Left colon (tissue), 2 donors: ENCODE measurements around the gene CES3. TPM values are rescaled to one million over a fixed set of nuclear protein-coding genes. Genes with fewer than 3 reads are reported as not detected.
"Not testable (repeated sequence)": the region's sequence is repeated elsewhere in the genome, so short reads cannot be mapped to it uniquely, and the experiment has no call there.

Source experiments
- ATAC-seq: fragments of 200-7000 bp; cut with Tn5 transposase; one replicate; pipeline ENCODE4 v1.9.1; 2020; ENCODE audit warnings: mild to moderate bottlenecking, moderate library complexity
- DNase-seq, 2 donors: peaks; one replicate each; pipeline ENCODE4 v3.0.0-alpha.2; 2020
- intact Hi-C, 2 donors: fragments of 100-400 bp; cut with DNase I in 1 of 2; cut with micrococcal nuclease in 1 of 2; formaldehyde crosslinking; loops; one replicate each; pipeline versions ENCODE4 v1.11.2 to v1.14.0; 2022; cut with DNase I, micrococcal nuclease
- total RNA-seq, 2 donors: library from RNA; stranded (reverse); fragmentation: NEBNext Ultra II Directional; extraction: Animal tissue kit (Norgen Biotek cat#: 25700); gene quantifications; one replicate each; pipeline ENCODE4 v1.2.1, GENCODE V29; 2021
- donor health status: DM: no; HTN: no; CAD: no.
- donor health status: DM: yes; HTN: yes; CAD: no.

CES3 gene
- total RNA-seq, 2 donors from 2014 or later: 201 to 203 TPM

DNA sequence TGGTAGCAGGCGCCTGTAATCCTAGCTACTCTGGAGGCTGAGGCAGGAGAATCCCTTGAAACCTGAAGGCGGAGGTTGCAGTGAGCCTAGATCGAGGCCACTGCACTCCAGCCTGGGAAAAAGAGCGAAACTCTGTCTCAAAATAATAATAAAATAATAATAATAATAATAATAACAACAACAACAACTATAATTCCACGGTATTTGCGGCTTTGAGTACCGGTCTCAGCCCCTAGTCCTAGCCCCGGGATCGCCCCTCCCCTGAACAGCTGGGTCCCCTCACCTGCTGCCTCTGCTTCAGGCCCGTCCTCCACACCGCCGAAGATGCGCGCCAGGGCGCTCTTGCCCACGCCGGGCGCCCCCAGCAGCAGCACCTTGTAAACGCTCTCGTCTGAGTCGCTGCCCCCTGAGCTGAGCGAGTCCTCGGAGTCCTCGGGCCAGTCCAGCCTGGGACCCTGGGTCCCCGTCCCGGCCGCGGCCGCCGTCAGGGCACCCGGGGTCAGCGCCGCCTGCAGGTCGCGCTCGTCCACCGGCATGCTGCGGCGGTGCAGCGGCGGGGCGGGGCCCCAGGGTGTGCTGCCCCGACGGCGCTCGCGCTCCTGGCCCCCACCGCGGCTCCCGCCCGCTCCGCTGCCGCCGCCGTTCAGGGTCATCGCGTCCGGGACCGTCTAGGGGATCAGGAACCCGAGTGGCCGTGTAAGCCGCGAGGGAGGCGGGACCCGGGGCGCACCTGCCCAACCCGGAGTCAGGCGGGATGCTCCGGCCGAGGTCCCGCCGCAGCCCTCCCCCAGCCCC is 36.3 kb upstream of the CES3 start:
- intact Hi-C loops: no loop called here
- ATAC-seq (peak; percentile 81), DNase-seq (peak in 1 of 2 donors; percentile 70)

GRCh38 chr16:66925322-66925840 is 35.7 kb upstream of the CES3 start, which contains the start of gene RRAD:
TSS of gene RRAD (minus strand) at chr16:66925535. CDS start at chr16:66925179, 356 bp downstream.
- ATAC-seq: peak; percentile 15
- DNase-seq: no peak
- intact Hi-C loops: no loop called here

DNA sequence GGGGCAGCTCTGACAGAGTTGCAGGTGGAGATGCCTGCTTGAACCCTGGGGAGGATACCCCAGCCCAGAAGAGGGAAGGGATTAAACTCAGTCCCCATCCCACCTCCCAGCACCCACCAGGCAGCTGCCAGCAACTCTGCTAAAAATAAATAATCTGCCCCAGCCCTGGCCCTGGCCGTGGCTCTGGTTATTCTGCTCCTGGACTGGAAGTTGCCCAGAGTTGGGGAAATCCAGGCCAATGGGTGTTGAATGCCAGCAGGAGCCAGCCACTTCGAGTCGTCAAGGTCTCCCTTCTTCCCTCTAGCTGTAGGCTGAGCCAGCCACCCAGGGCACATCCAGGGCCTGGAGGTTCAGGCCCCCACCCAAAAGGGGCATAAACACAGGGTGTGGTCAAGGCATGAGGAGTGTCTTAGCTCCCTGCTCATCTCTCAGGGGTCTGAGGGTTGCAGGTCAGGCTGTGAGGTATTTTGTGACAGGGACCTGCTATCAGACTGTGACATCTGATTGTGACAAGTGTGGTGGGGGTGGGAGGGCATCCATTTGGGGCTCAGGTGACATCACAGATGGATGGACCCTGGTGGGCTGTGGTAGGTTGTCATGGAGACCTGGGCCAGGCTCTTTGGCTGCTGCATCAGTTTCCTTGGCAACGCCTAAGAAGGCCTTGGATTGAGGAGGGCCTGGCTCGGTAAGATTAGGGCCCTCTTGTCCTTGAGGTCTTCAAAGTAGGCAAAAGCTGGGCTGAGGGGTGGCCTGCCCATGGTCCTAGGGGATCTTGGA is 34.7 kb upstream of the CES3 start:
- DNase-seq (no peak), ATAC-seq (no peak)
- intact Hi-C loops: no loop called here

DNA sequence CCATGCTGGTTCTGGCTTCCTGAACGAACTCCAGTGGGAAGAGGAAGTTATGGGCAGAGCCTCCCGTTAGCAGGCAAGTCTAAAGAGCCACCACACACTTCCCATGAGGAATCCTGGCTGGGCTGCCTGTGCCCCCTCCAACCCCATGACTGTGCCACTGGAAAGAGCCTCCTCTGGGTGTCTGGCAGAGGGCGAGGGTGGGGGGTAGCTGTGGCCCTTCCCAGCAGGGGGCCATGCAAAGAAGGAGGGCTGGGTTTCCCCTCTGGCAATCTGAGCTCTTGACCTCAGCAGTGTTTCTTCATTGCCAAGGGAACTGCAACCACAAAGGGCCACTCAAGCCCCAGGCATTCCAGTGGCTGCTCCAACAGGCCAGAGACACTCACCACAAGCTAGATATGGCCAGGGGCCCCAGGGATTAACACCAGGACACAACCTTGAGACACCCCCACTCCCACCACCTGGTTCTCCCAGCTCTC is 34.1 kb upstream of the CES3 start:
- ATAC-seq (no peak), DNase-seq (no peak)
- intact Hi-C loops: no loop called here

DNA sequence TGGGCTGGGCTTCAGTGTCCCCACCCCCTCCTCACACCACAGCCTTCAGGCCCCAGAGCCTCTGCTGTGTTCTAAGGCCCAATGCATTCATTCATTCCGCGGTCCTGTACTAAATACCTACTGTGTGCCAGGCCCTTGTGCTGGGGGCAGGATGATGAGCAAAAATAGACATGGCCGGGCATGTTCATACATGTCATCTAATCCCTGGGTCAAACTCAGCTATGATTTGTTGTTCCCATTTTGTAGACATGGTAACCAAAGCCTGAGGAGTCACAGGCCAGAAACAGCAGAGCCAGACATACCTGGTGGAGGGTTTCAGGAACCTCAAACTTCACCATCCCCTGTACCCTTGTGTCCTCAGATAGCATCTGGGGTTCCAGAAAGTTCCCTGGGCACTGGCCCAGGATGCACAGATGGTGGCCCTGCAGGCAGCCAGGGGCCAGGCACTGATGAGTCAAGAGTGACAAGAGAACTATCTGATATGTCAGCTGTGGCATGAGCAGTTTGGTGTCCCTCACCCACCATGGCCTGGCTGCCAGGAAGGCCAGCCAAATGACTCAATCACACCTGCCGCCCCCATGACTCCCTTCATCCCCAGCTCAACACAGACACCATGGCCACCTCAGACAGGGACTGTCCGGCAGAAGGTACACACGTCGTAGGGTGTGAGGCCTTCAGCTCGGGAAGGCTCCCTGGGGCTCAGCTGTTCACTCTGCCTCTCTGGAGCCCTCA is 33.0 kb upstream of the CES3 start:
- intact Hi-C loops: no loop called here
- ATAC-seq (no peak), DNase-seq (no peak)

DNA sequence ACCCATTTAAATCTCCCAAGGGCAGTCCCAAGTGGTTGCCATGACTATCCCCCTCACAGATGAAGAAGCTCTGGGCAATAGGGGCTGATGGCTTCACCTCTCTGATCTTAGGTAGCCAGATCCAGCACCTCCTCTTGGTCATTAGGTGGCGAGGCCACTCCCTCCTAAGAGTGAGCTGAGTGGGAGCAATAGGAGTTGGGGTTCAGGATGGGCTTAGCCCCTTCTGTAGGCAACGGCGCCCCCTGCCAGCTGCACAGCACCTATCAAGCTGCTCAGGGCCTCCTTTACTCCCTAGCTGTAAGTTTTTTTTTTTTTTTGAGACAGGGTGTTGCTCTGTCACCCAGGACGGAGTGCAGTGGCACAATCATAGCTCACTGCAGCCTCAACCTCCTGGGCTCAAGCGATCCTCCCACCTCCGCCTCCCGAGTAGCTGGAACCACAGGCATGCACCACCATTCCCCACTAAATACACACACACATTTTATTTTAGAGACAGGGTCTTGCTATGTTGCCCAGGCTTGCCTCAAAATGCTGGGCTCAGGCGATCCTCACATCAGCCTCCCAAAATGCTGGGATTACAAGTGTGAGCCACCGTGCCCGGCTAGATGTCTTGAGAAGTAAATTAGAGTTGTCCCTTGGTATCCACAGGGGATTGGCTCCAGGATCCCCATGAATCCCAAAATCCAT is 32.2 kb upstream of the CES3 start:
- DNase-seq (peak in 1 of 2 donors; percentile 66), ATAC-seq (no peak)
- intact Hi-C loops: no loop called here

GRCh38 chr16:66930189-66930588 is 30.9 kb upstream of the CES3 start:
- intact Hi-C loops: loop anchor here in 1 of 2 donors (5.0 kb wide), 1 partner anchor 33 kb away; no protein-coding TSS in a partner anchor
- ATAC-seq: peak; percentile 12
- no peak for DNase-seq

DNA sequence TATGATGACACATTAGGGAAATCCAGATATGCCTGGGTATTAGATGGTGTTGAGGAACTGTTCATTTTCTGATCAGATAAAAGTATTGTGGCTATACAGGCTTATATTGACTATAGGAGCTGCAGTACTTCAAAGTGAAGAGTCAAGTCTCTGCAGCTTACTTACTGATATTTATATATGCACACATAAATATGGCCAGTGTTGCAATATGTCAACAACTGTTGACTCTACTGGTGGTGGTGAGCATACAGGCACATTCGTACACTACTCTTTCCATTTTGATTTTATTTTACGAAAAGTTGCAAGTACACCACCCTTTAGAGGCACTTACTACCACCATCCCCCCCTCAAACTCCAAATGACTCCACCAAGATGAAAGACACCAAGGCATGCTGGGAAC is 29.4 kb upstream of the CES3 start:
- DNase-seq (no peak), ATAC-seq (no peak)
- intact Hi-C loops: loop anchor here in 1 of 2 donors (5.0 kb wide), 1 partner anchor 34 kb away; no protein-coding TSS in a partner anchor

GRCh38 chr16:66932076-66932475 is 29.0 kb upstream of the CES3 start:
- intact Hi-C loops: loop anchor here in 1 of 2 donors (5.0 kb wide), 1 partner anchor 35 kb away; no protein-coding TSS in a partner anchor
- DNase-seq: no peak

GRCh38 chr16:66933776-66934137 is 27.3 kb upstream of the CES3 start:
- ATAC-seq (no peak), DNase-seq (no peak)
- intact Hi-C loops: loop anchor here in 1 of 2 donors (5.0 kb wide), 1 partner anchor 36 kb away; no protein-coding TSS in a partner anchor

More at GRCh38 chr16:66932076-66932475, 29.0 kb upstream of the CES3 start:
- no peak for ATAC-seq

GRCh38 chr16:66934138-66934838 is 26.8 kb upstream of the CES3 start, which contains the start of gene CIAO2B:
TSS of gene CIAO2B (minus strand) at chr16:66934402. CDS start at chr16:66934364, 38 bp downstream.
- intact Hi-C loops: loop anchor here in 1 of 2 donors (5.0 kb wide), 1 partner anchor 37 kb away; no protein-coding TSS in a partner anchor
- DNase-seq (peak; percentile 86 to 93), ATAC-seq (peak; percentile 65)

GRCh38 chr16:66934839-66935313 is 26.2 kb upstream of the CES3 start:
- ATAC-seq: peak; percentile 5
- intact Hi-C loops: loop anchor here in 1 of 2 donors (5.0 kb wide), 1 partner anchor 38 kb away; no protein-coding TSS in a partner anchor
- not testable (repeated sequence) for DNase-seq

GRCh38 chr16:66935314-66936011 is 25.6 kb upstream of the CES3 start, which contains the start of gene CES2:
TSS of gene CES2 (plus strand) at chr16:66935516. CDS start at chr16:66935636, 120 bp downstream.
- ATAC-seq (peak; percentile 77), DNase-seq (peak; percentile 90 to 93)
- intact Hi-C loops: no loop called here

- ATAC-seq (peak; percentile 47), DNase-seq (peak in 1 of 2 donors; percentile 36)
- intact Hi-C loops: no loop called here
Observed at GRCh38 chr16:66936462-66936861, 24.6 kb upstream of the CES3 start.

- DNase-seq (no peak), ATAC-seq (no peak)
- intact Hi-C loops: no loop called here
Observed at GRCh38 chr16:66936889-66937554, 24.0 kb upstream of the CES3 start.
